T-helper 1 cell treated with Interleukin-12 subunit alpha and Interleukin-12 subunit beta and Interleukin-4 antibody, amounts not matched to agents 30 μg/mL and 1 μg/mL, for 36 hours (primary cell): ENCODE measurements around the gene IGF2BP1.
"Not testable (repeated sequence)": the region's sequence is repeated elsewhere in the genome, so short reads cannot be mapped to it uniquely, and the experiment has no call there.

ENCODE experiments used
- H3K27ac Mint-ChIP-seq: one replicate; pipeline ENCODE4 v1.8.0; 2021; ENCODE audit warnings: mild to moderate bottlenecking, mixed read lengths
- H3K27me3 Mint-ChIP-seq: one replicate; pipeline ENCODE4 v1.8.0; 2021; ENCODE audit warnings: low read depth, mixed read lengths
- H3K36me3 Mint-ChIP-seq: one replicate; pipeline ENCODE4 v1.8.0; 2021; ENCODE audit warnings: low read depth, mixed read lengths
- H3K4me1 Mint-ChIP-seq: one replicate; pipeline ENCODE4 v1.8.0; 2021; ENCODE audit warnings: low read depth, mixed read lengths
- H3K4me3 Mint-ChIP-seq: one replicate; pipeline ENCODE4 v1.8.0; 2021; ENCODE audit warnings: mild to moderate bottlenecking, moderate library complexity, mixed read lengths
- H3K9me3 Mint-ChIP-seq: one replicate; pipeline ENCODE4 v1.8.0; 2021; ENCODE audit warnings: mixed read lengths

Gene IGF2BP1

DNA sequence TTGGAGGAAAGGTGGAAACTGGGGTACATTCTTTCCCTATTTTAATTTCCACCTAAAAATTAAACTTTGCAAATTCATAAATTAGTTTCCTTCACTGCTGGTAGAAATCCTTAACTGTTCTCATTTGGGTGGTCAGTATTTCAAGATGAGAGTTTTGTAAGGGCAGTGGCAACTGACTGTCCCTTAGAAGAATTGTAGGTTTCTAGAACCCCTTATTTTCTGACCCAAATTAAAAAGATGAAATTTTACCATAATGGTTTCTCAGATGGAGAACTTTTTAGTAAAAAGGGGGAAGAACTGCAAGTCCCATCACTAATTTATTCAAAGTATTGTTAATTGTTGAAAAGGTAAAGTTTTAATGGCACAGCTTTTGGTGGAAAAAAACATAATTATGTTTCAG is 5.6 kb downstream of the IGF2BP1 start:
- Mint-ChIP-seq H3K27ac (no peak overlapping the region), H3K4me3 (no peak overlapping the region), H3K9me3 (no peaks in the 10 kb centered on the region), H3K4me1 (peaks cover 7% of the 10 kb centered on the region), H3K27me3 (peaks cover 98% of the 10 kb centered on the region), H3K36me3 (peaks cover 1% of the 10 kb centered on the region)

DNA sequence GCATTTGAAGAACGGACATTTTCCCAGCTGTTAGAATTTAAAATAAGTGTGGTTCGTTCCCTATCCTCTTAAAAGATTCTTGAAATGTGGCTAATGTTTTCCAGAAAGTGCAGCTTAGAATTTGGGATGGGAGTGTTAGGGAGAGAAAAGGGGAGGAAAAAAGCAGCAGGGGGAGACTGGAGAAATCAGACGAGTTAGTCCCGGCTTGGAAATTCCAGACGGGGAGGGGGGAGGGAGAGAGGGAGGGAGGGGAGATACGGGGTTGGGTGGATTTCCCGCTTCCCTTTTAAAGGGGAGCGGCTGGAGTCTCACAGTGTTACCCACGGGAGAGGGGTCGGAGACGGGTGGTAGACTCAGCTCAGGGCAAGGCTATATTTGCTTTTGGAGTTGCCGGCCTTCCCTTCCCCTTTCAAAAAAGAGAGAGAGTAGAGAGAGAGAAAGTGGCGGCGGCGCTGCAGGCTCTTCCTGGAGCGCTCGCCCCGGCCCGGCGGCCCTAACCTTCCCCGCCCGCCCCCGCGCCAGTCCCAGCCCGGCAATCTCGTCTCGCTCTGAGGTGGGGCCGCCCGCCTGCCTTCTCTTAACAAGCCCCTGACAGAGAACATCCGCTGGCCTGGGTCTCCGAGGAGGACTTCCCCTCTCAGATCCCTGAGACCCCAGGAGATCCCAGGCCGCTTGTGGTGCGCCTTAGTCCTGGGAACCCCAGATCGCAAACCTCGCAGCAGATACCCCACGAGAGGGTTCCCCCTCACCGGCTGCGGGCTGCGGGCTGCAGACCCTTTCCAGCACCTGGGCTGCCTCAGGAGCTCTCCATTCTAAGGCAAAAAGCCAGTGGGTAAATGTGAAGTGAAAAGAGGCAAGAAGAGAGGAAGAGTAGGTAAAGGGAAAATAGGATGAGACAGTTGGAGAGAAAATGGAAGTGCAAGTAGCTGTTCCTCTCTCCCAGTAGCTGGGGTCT is 6.6 kb downstream of the IGF2BP1 start:
- H3K4me1 Mint-ChIP-seq = peaks cover 5% of the 10 kb centered on the region
- no peak overlapping the region for H3K4me3 Mint-ChIP-seq
- peaks cover 97% of the 10 kb centered on the region for H3K27me3 Mint-ChIP-seq
- no peaks in the 10 kb centered on the region for H3K9me3 Mint-ChIP-seq
- H3K27ac Mint-ChIP-seq = no peak overlapping the region
- peaks cover 1% of the 10 kb centered on the region for H3K36me3 Mint-ChIP-seq

DNA sequence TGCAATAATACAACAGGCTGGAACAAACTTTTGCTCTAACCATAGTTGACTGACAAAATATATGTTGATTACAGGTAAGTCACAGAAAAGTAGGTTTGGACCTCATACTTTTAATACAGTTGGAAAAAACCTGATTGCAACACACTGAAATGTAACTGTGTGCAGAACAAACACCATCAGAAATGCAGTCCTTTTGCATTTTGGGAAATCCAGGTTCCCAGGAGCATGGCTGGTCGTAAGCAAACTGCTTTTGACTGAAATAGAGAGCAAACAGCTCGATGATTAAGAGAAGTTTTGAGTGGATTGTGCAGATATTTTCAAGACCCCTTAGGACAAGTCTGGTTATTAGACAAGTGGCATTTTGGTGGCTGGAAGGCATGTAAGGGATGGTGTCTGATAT is 8.0 kb downstream of the IGF2BP1 start:
- Mint-ChIP-seq H3K9me3 (no peaks in the 10 kb centered on the region), H3K4me3 (no peak overlapping the region), H3K27ac (no peak overlapping the region), H3K27me3 (peaks cover 86% of the 10 kb centered on the region), H3K4me1 (peaks cover 4% of the 10 kb centered on the region), H3K36me3 (no peaks in the 10 kb centered on the region)

DNA sequence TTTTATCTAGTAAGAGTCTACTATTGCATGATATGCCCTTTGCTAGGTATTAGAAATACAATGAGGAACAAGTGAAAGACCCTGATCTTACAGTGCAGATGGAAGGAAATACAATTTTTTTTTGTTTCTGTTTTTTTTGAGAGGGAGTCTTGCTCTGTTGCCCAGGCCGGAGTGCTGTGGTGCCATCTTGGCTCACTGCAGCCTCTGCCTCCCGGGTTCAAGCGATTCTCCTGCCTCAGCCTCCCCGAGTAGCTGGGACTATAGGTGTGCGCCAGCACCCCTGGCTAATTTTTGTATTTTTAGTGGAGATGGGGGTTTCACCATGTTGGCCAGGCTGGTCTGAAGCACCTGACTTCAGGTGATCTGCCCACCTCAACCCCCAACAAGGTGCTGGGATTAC is 11.7 kb downstream of the IGF2BP1 start:
- peaks cover 74% of the 10 kb centered on the region for H3K27me3 Mint-ChIP-seq
- H3K36me3 Mint-ChIP-seq, H3K4me3 Mint-ChIP-seq, H3K4me1 Mint-ChIP-seq, H3K9me3 Mint-ChIP-seq, H3K27ac Mint-ChIP-seq: not testable (repeated sequence)

DNA sequence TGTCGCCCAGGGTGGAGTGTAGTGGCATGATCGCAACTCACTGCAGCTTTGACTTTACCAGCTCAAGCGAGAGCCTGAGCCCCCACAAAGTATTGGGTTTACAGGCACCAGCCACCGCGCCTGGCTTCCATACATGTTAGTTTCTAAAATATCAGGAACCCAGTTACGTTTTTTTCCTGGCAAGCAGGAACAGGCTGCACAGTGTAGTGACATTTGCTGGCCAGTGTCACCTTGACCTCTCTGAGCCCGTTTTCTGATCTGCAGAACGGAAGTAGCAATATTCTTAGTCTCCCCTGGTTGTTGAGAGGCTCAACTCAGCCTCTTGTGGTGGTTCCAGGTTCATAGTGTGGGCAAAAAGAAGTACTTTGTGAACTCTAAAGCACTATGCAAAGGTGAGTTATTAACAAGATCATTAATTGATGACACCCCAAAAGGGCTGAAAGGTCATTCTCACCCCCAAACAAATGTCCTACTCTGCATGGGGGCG is 15.6 kb downstream of the IGF2BP1 start:
- H3K27ac Mint-ChIP-seq = no peak overlapping the region
- H3K9me3 Mint-ChIP-seq = no peaks in the 10 kb centered on the region
- no peaks in the 10 kb centered on the region for H3K4me1 Mint-ChIP-seq
- no peak overlapping the region for H3K4me3 Mint-ChIP-seq
- no peaks in the 10 kb centered on the region for H3K36me3 Mint-ChIP-seq
- H3K27me3 Mint-ChIP-seq = peaks cover 59% of the 10 kb centered on the region

DNA sequence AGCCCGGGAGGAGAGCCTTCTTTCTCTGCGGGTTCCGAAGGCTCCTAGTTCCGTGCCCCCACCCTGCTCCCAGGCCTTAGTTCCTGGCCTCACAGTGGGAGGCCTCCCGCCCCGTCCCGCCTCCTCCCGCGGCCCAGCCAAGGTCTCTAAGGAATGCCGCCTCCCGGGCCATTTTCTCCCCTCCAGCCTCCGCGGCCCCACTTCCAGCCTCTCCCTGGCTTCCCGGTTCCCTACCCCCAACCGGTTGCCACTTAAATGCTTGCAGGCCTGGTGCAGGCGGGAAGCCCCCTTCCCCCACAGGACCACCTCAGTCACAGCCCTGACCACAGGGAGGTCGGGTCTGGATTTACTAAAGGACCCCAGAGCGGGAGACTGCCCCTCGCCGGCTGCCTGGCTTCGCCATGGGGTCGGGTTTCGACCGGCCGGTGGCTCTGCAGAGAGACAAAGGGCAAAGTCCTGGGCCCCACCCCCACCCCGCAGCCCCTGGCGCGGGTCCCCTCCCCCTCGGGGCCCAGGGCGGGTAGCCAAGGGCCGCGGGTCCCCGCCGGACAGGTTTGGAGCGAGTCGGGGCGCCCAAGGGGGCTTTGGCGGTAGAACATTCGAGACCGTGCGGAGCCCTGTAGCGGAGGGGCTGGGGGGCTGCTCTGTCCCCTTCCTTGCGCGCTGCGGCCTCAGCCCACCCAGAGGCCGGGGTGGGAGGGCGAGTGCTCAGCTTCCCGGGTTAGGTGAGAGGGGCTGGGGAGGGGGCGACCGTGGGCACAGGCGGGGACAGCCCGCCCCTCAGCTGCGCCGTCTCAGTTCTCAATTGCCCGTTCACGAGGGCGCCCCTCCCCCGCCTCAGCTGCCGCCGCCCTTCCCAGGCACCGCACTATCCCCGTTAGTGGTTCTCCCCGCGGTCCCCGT is 16.4 kb downstream of the IGF2BP1 start:
- Mint-ChIP-seq H3K27ac (no peak overlapping the region), H3K4me3 (no peak overlapping the region), H3K36me3 (no peaks in the 10 kb centered on the region), H3K9me3 (no peaks in the 10 kb centered on the region), H3K4me1 (no peaks in the 10 kb centered on the region), H3K27me3 (peaks cover 53% of the 10 kb centered on the region)

DNA sequence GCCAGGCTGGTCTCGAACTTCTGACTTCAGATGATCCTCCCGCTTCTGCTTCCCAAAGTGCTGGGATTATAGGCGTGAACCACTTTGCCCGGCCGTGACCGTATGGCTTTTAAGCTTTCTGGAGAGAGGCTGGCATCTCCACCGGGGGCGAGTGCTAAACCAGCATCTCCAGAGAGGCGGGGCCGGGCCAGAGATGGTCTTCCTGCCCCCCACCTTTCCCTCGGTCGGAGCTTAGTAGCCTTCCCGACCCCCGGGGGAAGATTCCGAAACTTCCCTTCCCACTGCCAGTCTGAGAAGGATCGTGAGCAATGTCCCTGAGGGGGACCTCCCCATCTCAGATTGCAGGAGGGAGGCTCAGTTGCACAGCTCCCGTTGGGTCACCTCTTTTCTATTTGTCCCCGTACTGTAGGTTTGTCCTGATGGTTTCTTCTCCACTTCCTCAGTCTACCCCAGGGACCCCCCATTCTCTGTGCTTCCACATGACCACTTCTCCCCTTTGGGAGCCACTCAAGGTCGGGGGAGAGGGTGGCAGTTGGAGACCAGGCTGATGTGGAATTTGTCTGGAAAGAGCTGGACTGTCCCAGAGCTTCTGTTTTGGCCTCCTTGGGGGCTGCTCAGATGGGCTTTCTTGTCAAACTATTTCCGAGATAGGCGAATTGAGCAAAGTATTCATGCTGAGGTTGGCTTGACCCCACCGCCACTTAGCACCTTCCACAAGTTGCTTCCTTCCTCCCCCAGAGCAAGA is 18.2 kb downstream of the IGF2BP1 start:
- peaks cover 47% of the 10 kb centered on the region for H3K27me3 Mint-ChIP-seq
- H3K27ac Mint-ChIP-seq = no peak overlapping the region
- H3K36me3 Mint-ChIP-seq = no peaks in the 10 kb centered on the region
- H3K4me1 Mint-ChIP-seq = no peaks in the 10 kb centered on the region
- no peak overlapping the region for H3K4me3 Mint-ChIP-seq
- H3K9me3 Mint-ChIP-seq = no peaks in the 10 kb centered on the region

DNA sequence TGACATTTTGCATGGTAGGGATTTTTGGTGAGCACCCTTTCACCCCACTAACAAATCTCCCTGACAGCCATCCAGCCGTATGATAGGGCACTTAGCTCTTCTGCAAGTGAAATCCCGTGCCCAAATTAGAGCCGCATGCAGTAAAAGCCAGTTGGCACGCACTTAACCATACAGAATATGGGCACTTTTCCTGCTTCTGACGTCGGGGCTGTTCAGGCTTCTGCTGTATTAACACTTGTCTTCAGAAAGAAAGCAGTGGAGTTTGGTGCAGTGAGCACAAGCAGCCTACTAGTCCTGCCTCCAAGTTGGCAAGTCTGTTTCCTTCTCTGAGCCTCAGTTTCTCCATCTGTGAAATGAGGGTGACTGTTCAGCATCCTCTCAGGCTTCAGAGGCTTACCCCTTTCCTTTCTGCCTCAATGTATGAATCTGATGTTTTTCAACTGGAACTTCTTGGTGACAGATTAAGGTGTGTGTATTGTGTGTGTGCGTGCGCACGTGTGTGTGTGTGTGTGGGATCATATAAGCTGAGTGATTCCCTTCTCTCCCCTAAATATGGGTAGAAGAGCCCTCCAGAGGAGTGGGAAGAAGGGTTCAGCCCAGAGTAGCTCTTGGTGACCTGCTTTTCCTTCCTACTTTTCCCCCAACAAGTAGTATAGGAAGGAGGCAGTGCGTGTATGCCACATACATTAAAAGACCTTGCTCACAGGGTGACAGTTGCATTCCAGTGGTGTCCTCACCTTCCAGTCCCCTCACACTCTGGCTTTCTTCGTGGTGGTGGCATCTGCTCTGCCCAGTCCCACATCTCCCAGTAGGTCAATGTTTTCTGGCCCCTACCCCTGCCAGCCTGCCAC is 19.0 kb downstream of the IGF2BP1 start:
- H3K27ac Mint-ChIP-seq = no peak overlapping the region
- H3K4me3 Mint-ChIP-seq = no peak overlapping the region
- H3K9me3 Mint-ChIP-seq = no peaks in the 10 kb centered on the region
- H3K27me3 Mint-ChIP-seq = peaks cover 42% of the 10 kb centered on the region
- H3K36me3 Mint-ChIP-seq = no peaks in the 10 kb centered on the region
- no peaks in the 10 kb centered on the region for H3K4me1 Mint-ChIP-seq

DNA sequence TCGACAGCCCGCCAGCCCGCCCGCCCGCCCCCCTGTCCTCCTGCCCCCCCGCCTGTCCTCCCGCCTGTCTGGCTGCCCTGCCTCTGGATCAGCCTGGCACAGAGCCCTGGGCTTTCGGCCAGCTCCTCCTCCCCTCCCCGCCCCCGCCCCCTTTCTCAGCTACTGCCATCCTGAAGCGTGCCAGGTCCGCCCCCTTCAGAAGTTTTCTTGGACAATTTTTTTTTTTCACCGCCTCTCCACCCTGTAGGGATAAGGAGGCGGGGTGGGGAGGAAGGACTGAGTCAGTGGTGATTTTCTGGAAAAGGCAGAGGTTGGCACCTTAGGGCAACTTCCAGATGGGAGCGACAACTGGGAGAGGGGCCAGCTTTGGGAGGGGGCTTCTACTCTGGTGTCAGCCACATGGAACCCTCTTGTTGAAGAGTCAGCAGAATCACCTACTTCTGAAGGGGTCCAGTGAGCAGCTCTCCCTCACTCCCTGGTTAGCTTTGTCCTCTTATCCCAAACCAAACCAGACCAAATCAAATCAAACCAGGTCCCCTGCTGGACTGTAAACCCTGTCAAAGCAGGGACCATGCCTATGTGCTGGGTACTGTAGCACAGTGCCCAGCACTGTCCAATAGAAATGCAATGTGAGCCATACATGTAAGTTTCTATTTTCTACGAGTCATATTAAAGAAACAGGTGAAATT is 19.7 kb downstream of the IGF2BP1 start:
- no peak overlapping the region for H3K4me3 Mint-ChIP-seq
- no peak overlapping the region for H3K27ac Mint-ChIP-seq
- H3K9me3 Mint-ChIP-seq = no peaks in the 10 kb centered on the region
- peaks cover 38% of the 10 kb centered on the region for H3K27me3 Mint-ChIP-seq
- no peaks in the 10 kb centered on the region for H3K36me3 Mint-ChIP-seq
- no peaks in the 10 kb centered on the region for H3K4me1 Mint-ChIP-seq

DNA sequence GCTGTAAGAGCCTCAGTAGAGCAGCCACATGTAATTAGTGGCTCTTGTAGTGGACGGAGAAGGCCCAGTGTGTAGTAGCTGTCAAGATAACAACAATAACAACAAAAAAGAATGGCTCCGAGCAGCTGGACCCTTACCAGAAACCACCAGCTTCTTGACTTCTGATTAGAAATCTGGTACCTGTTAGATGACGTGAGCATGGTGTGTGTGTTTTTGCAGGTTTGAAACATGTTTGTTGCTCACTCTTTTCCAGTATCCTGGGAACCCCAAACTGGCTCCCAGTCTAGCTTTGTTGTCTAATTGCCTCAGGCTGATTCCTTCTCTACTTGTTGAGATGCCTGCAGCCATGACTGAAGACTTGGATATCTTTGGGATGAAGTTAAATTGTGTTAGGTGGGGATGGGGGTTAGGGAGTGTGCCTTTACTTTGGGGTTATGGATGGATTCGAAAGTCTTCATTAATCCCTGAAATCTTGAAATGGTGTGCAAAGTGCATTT is 21.0 kb downstream of the IGF2BP1 start:
- H3K4me3 Mint-ChIP-seq = no peak overlapping the region
- H3K27ac Mint-ChIP-seq = no peak overlapping the region
- H3K4me1 Mint-ChIP-seq = no peaks in the 10 kb centered on the region
- H3K36me3 Mint-ChIP-seq = no peaks in the 10 kb centered on the region
- peaks cover 29% of the 10 kb centered on the region for H3K27me3 Mint-ChIP-seq
- H3K9me3 Mint-ChIP-seq = no peaks in the 10 kb centered on the region

DNA sequence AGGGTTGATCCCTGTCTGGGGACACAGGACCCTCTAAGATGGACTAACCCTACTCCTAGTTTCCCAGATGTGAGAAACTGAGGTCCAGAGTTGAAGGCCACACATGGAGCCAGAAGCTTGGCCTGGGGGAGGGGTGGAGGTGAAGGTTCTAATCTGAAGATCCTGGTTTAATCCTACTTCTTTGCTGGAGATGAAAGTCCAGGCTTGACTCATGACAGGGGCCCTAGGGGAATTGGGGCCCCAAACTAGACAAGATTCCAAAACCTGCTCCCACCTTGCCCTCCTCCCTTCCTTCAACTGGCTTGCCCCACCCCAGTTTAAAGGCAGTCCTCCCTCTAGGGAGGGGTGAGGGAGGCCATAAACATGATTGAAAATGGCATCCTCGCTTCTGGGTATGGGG is 21.6 kb downstream of the IGF2BP1 start:
- H3K27ac Mint-ChIP-seq = no peak overlapping the region
- H3K4me3 Mint-ChIP-seq = no peak overlapping the region
- H3K4me1 Mint-ChIP-seq = no peaks in the 10 kb centered on the region
- no peaks in the 10 kb centered on the region for H3K36me3 Mint-ChIP-seq
- H3K9me3 Mint-ChIP-seq = no peaks in the 10 kb centered on the region
- H3K27me3 Mint-ChIP-seq = peaks cover 26% of the 10 kb centered on the region

DNA sequence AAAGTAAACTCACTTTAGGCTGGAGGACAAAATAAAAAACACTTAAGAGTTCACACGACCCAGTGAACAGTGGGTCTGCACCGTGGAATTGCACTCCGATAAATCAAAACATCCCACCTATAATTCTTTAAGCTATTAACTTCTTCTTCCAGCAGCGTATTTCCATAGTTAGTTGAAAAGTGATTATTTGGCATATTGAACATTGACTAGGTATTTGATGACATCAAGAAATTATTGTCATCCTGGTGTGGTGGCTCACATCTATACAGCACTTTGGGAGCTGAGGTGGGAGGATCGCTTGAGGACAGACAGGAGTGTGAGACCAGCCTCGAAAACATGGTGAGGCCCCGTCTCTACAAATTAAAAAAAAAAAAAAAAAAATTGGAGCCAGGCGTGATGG is 23.4 kb downstream of the IGF2BP1 start:
- no peaks in the 10 kb centered on the region for H3K36me3 Mint-ChIP-seq
- H3K27ac Mint-ChIP-seq = no peak overlapping the region
- H3K9me3 Mint-ChIP-seq = no peaks in the 10 kb centered on the region
- peaks cover 17% of the 10 kb centered on the region for H3K27me3 Mint-ChIP-seq
- H3K4me1 Mint-ChIP-seq = no peaks in the 10 kb centered on the region
- H3K4me3 Mint-ChIP-seq = no peak overlapping the region
